ENCODE results near the gene LIFR. TPM values are rescaled to one million over a fixed set of nuclear protein-coding genes. Genes with fewer than 3 reads are reported as not detected.

The LIFR gene
- total and polyA plus RNA-seq, 2 of the 4 experiments (the other 2 are of a cell fraction), result 1.9 to 10.4 TPM

DNA sequence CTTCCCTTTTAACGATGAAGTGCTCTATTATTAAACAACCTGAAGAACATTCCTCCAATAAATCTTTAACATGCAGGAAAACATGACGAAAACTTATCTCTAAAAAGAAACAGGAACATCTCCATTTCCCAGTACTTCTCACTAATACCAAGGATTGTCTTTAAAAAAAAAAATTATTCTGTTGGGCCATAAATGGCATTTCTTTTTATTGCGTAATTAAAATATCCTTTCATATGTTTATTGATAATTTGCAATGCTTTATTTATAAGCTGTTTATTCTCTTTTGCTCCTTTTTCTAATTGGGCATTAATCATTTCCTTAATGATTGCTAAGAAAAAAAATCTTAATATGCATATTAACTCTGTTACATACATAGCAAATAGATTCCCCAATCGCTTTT, 18.9 kb downstream of the LIFR start:
- Histone ChIP-seq H4K20me1 (ENCODE audit: insufficient read depth, low read length) (peaks cover 15% of the 10 kb centered on the region), H2AFZ (replicated peaks; ENCODE audit: low read length, poor library complexity) (no peak overlapping the region), H3K4me1 (ENCODE audit: control insufficient read depth, insufficient read depth, low read length) (no peaks in the 10 kb centered on the region; the same call in 1 of the 2 replicates), H3K9me3 (ENCODE audit: control insufficient read depth, insufficient read depth, low read length) (no peaks in the 10 kb centered on the region), H2BK15ac (ENCODE audit: low read depth, low read length) (no peak overlapping the region), H3K4me2 (ENCODE audit: low read depth, low read length) (no peak overlapping the region), H3K9me1 (ENCODE audit: insufficient read depth, low read length) (peaks cover 3% of the 10 kb centered on the region; the same call in 1 of the 2 replicates), H3K36me3 (ENCODE audit: control insufficient read depth, insufficient read depth, low read length) (no peaks in the 10 kb centered on the region), H2BK20ac (ENCODE audit: low read depth, low read length) (no peak overlapping the region), H3K18ac (ENCODE audit: low read depth, low read length) (no peak overlapping the region), H2AK5ac (ENCODE audit: low read depth, low read length) (no peak overlapping the region), H2BK5ac (ENCODE audit: low read depth, low read length, poor library complexity, severe bottlenecking) (no peak overlapping the region), H3K9ac (ENCODE audit: low read depth, low read length) (no peak overlapping the region), H3K14ac (replicated peaks; ENCODE audit: low read depth, low read length) (no peak overlapping the region), H3K27me3 (ENCODE audit: control insufficient read depth, insufficient read depth, low read length) (no peaks in the 10 kb centered on the region), H4K5ac (ENCODE audit: low read depth, low read length) (no peak overlapping the region), H3K79me1 (ENCODE audit: low read depth in 1 of 2, low read length in 2 of 2) (peaks cover 16 to 29% of the 10 kb centered on the region in 2 experiments), H4K91ac (ENCODE audit: insufficient read depth, low read depth, low read length) (no peak overlapping the region), H3K27ac (ENCODE audit: insufficient read depth, low read length) (no peak overlapping the region), H4K8ac (ENCODE audit: low read depth in 2 of 2, low read length in 2 of 2) (no peak overlapping the region), H3K4me3 (ENCODE audit: insufficient read depth, low read depth, low read length) (no peak overlapping the region), H3K4ac (ENCODE audit: low read depth, low read length) (no peak overlapping the region), H3K23ac (ENCODE audit: low read depth, low read length) (no peak overlapping the region), H2BK120ac (ENCODE audit: low read depth, low read length) (no peak overlapping the region), H3K56ac (ENCODE audit: extremely low read depth, insufficient read depth, low read length) (no peak overlapping the region), H2AK9ac (replicated peaks; ENCODE audit: low read depth, low read length, poor library complexity) (no peak overlapping the region)
- ChIA-PET CTCF (interaction anchor here (0.8 kb wide), 1 partner anchor 13 kb away, joined by 3 read pairs; no protein-coding TSS in a partner anchor), POLR2A (ENCODE audit: unreplicated experiment) (interaction anchor here (0.5 kb wide), 1 partner anchor 312 kb away, joined by 9 read pairs; no protein-coding TSS in a partner anchor)
- TF ChIP-seq CEBPB (IDR thresholded peaks at IDR 0.05; ENCODE audit: low read depth, low read length) (peak; percentile 47), MAZ (IDR thresholded peaks at IDR 0.05; ENCODE audit: borderline replicate concordance, low read depth, low read length) (no peak), BHLHE40 (IDR thresholded peaks at IDR 0.05; ENCODE audit: low read depth, low read length) (no peak), MXI1 (IDR thresholded peaks at IDR 0.05; ENCODE audit: borderline replicate concordance, low read depth, low read length) (no peak), RCOR1 (IDR thresholded peaks at IDR 0.05; ENCODE audit: insufficient replicate concordance, low read length) (no peak), CTCF (conservative IDR thresholded peaks at IDR 0.05; ENCODE audit: low read depth, low read length) (no peak), ELK1 (IDR thresholded peaks at IDR 0.05; ENCODE audit: borderline replicate concordance, low read depth, low read length) (no peak)
- ATAC-seq (ENCODE audit: low read depth) (no peak), DNase-seq (no peak)
- WGBS, 2 experiments (ENCODE audit: extremely low coverage in 2 of 2, insufficient read length in 1 of 2), result no CpG with 5 or more reads among the region's 4 CpGs
- dilution Hi-C loops (cut with HindIII; ENCODE audit: low sequenced_read_pairs, unreplicated experiment) (no loop called here), intact Hi-C loops (cut with micrococcal nuclease) (no loop called here), in situ Hi-C loops (cut with MboI; ENCODE audit: low sequenced_read_pairs) (no loop called here)
- BruUV-seq (replicated peaks), result no TSS peak
